HL-60/S4 treated with retinoic acid at 250 ng/mL for 4 days and 3 days (cell line): ENCODE measurements around the gene LYRM7.
"Not testable (repeated sequence)": the region's sequence is repeated elsewhere in the genome, so short reads cannot be mapped to it uniquely, and the experiment has no call there.

Source experiments
- in situ Hi-C: fragments of 300-500 bp; cut with MboI; formaldehyde crosslinking; loops from 2 replicates; pipeline ENCODE4 v1.7.0; 2022; ENCODE audit warnings: low sequenced_read_pairs

LYRM7 gene

DNA sequence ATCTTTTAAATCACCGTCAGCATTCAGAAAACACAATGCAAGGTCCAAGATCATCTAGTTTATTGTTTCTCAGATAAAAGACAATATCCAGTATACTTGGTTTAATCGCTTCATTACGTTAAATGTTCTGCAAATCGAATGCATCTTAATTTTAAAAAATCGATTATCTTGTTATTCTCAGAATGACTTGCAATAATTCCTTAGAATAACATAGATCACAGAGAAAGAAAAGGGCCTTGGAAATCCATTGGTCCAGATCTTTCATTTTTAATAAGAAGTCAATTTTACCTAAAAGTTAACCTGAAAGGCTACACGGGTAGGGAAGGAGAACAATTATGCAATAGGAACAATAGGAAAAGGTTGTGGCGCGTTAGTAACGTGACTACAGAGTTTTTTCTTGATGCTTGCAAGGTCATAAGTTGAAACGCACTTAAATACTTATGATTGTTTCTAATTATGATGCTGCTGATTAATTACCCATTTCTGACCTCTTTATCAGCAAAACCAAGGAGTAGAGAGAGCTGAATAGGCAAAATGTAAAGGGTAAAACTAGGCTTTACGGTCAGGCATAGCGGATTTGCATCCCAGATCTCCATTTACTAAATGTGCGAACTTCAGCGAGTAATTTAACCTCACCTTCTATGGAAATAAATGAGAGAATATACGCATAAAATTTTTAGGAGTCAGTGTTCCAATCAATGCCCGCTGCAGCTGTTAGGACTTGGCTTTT is 769 bp upstream of the LYRM7 start:
- in situ Hi-C loops: loop anchor here (25.0 kb wide), 1 partner anchor 217 kb away; no protein-coding TSS in a partner anchor

DNA sequence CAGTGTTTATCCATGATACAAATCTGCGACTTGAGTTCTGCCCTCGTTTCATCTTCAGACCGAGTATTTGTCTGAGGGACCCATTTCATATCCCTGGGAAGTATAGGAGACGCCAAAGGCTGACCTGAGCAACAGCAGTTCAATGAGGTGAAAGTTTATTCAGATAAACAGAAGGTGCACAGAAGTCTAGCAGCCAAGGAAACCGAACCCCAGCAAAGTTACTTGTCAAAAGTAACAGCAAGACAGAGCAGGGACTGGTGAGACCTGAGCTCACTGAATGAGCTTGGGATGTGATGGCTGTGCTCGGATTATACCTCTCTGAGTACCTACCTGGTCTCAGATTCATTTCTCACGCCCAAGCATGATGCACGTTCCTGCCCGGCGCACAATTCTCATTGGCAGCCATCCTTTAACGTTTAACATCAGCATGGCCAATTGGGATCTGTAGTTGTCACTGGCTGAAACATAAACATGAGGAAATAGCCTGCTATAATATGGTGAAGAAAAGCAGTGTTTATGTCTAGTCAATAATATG is 599 bp downstream of the LYRM7 start:
- in situ Hi-C loops: loop anchor here (25.0 kb wide), 1 partner anchor 216 kb away; no protein-coding TSS in a partner anchor

DNA sequence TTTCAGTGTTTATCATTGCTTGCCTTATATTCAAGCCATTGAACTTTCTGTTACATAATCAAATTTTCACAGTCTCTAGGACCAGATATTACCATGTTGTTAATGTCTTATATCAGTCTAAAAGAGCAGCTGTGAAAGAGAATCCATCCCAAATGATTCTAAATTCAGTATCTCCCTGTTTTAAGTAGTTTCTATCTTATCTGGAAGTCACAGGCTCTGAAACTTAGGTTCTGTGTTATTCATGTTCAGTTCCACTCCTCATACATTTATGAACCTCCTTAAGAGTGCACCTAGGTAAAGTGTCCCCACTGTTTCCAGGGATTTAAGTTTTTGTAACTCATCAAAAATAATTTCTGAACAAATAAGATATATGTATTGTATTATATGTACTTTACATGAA is 9.7 kb downstream of the LYRM7 start:
- in situ Hi-C loops: no loop called here

DNA sequence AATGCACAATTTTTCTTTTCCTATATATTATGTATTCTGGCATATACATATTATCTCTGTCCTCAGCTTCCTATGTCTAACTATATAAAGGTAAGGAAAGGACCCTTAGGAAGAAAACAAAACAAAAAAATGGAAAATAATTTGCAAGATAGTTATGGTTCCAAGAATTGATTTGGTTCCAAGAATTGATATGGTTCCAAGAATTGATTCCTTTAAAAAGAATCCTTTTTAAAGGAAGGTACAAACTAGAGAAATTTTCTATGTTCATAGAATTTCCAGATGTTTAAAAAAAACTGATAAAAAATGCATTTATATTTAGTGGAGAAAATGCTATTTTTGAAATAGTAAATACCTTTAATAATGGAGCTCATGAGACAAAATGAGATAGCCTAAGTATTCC is 12.1 kb downstream of the LYRM7 start:
- in situ Hi-C loops: no loop called here

DNA sequence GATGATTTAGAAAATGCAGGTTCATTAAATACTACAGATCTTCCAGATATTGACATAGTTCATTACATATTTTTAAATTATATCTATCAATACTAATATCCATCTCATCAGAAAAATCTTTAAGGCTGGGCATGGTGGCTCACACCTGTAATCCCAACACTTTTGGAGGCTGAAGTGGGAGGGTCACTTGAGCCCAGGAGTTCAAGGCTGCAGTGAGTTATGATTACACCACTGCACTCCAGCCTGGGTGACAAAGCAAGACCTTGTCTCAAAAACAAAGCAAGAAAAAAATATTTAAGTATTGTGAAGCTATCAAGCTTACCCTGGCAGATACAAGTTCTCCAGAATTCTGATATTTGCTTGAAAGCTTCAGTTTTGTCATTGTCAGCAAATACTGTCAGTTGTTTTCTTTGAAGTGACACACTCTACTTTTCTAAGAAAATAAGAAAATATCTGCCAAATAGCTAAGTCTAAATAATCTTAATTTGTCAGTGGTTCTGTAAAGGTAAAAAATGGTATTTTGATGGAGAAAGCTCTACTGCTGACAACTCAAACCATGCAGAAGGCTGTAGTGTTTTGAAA is 14.9 kb downstream of the LYRM7 start:
- in situ Hi-C loops: no loop called here

DNA sequence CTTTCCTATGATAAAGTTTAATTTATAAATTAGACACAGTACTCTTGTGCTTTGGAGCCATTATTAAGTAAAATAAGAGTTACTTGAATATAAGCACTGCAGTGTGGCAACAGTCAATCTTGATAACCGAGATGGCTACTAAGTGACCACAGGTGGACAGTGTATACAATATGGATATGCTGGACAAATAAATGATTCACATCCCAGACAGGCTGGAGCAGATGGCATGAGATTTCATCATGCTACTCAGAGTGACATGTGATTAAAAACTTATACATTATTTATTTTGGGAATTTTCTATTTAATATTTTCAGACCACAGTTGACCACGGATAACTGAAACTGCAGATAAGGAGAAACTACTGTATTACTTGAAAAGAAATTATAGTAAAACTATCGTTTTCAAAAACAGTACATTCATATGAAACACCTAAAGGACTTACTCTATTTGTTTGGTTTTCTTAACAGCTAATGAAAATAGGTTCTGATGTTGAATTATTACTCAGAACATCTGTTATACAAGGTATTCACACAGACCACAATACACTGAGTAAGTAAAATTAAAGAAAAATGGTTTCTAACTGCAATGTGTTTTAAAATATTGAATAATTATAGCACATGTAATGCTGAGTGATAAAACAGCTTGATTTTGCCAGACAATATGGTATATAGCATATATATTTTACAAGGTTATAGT is 16.0 kb downstream of the LYRM7 start:
- in situ Hi-C loops: no loop called here

DNA sequence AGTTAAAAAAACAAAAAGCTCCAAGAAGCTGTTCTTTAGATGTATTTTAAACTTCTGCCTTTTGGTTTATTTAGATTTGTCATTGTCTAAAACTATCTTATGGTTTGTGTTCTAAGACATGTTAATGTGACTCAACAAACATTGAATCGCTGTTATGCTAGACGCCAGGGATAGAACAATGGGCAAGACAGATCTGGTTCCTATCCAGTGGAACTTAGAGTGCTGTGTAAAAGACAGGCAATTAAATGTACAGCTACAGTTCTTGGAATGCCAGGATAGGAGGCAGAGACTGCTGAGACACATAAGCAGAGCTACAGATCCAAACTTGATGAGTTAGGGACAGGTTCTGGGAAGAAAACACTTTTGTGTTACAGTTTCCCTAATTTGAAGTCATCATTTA is 22.4 kb downstream of the LYRM7 start:
- in situ Hi-C loops: no loop called here

DNA sequence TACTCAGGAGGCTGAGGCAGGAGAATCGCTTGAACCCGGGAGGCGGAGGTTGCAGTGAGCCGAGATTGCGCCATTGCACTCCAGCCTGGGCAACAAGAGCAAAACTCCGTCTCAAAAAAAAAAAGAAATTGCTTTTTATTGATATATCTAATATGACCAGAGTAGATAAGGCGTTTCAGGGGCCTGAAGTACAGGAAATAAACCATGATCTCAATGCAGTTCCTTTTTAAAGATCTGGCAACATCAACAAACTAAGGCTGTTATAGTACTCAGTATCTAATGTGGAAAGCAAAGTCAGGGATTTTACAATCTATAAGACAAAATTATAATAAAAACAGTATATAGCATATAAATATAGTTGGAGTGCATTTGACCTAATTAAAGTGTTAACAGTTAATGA is 23.2 kb downstream of the LYRM7 start:
- in situ Hi-C loops: not testable (repeated sequence)

DNA sequence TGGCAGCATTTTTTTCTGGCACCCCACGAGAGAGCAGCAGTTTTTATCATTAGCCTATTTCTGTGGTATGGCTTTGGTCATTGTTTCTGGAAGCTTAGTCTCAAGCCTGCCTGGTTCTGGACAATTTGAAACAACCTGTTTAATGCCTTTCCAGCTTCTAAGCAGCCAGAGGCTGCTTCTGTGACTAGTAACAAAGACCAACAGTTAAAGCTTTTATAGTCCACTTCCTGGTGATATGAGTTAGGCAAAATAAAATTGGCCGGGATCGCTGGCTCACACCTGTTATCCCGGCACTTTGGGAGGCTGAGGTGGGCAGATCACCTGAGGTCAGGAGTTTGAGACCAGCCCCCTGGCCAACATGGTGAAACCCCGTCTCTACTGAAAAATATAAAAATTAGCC is 24.0 kb downstream of the LYRM7 start:
- in situ Hi-C loops: no loop called here

DNA sequence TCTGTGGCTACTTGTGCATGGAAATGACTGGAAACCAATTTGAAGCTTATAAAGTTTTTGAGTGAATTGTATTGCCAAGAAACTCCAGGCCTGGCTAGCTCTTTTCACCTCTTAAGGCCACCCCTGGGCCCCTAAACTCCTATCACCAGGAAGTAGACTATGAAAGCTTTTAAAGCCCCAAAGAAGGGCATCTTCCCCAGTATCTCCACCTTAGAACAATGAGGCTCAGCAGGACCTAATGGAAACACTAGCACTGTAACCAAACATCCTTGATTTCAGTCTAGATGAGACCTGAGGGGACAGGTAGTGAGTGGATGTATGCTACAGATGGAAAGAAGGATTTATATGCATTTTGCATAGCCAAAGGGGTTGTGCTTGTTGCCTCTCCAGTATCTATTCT is 25.0 kb downstream of the LYRM7 start:
- in situ Hi-C loops: no loop called here

DNA sequence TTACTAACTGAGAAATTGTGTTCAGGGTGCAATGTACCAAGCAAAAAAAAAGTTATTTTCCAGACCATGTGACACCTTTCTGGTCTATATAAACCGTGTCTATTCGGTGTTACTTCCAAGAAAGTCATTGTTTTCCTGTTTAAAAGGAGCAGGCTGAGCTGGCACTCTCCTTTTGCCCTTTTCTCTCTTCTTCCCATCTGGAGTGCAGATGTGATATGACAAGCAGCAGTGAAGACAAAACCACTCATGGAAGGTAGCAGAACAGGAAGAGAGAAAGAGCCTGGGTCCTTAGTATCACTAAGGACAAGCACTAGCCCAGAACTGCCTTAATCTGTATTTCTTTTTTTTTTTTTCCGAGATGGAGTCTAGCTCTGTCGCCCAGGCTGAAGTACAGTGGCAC is 25.6 kb downstream of the LYRM7 start:
- in situ Hi-C loops: no loop called here

DNA sequence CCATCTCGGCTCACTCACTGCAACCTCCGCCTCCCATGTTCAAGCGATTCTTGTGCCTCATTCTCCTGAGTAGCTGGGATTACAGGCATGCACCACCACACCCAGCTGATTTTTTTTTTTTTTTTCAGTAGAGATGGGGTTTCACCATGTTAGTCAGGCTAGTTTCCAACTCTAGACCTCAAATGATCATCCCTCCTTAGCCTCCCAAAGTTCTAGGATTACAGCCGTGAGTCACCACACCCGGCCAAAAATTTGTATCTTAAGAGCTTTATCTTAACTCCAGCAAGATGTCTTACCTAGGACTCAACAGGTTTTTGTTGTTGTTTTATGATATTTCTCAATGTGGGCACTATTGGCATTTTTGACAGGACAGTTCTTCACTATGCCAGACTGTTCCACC is 27.9 kb downstream of the LYRM7 start:
- in situ Hi-C loops: no loop called here

DNA sequence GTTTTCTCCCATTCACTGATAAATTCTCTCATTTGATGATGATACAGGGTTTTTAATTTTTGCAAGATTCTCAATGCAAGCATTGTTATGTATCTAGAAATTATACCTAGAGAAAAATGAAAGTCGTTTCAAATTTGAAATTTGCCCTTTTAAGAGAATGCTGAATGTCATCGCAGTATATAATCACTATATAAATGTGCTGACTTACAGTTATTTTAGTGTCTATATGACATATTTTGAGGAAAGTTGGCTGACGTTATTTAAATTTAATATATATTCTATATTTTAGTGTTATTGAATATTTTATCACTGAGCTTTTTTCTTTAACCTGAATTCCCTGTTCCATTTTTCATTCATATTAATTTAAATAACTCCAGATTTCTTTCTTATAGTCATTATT is 29.8 kb downstream of the LYRM7 start:
- in situ Hi-C loops: no loop called here

DNA sequence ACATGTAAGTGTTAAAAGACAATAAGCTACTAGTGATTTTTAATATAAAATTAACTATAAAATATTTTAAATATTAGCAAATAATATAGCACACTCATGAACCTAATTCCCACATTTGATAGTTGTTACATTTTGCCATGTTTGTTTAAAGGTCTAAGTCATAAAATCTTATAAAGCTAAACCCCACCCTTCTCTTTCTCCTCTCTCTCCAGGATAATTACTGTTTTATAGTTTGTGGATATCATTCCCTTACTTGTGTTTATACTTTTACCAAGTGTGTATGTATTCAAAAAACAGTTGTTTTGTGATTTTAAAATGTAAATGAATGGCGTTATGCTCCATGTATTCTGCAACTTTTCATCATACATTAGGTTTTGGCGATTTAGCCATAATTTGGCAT is 34.2 kb downstream of the LYRM7 start:
- in situ Hi-C loops: no loop called here

DNA sequence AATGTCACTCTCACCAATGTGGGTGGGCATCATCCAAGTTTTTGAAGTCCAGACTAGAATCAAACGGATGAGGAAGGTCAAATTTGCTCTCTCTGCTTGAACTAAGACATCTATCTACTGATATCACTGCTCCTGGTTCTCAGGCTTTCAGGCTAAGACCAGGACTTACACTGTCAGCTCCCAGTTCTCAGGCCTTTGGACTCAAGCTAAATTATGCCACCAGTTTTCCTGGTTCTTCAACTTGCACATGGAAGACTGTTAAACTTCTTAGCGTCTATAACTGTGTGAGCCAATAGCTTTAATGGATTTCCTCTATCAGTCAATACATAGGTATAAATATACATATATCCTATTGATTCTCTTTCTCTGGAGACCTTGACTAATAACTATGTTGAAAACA is 35.3 kb downstream of the LYRM7 start:
- in situ Hi-C loops: no loop called here

DNA sequence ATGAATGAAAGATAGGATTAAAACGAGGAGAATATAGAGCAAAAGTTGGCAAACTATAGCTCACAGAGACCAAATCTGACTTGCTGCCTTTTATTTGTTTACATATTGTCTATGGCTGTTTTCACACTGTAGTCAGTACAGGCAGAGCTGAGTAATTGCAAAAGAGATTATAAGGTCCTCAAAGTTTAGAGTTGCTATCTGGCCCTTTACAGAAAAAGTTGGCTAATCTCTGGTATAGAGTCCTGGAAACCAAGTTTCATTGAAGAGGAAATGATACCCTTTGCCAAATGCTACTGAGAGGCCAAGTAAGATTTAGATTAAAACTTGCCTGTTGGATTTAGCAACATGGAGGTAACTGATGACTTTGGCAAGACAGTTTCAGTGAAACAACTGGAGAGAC is 36.0 kb downstream of the LYRM7 start:
- in situ Hi-C loops: no loop called here

DNA sequence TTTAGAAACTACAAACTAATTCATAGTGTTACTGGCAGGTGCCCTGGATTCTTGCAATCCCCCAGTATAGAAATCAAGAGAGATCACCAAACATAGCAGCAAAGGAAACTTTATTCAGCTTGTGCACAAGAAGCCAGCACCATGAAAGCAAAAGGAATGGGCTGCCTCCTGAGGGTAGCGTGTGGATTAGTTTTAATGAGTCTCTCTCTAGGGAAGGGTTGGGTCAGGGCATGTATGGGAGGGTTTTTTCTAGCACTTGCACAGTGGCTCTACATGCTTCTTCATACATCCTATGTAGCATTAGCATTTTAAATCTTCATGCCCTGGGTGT is 38.4 kb downstream of the LYRM7 start:
- in situ Hi-C loops: no loop called here

DNA sequence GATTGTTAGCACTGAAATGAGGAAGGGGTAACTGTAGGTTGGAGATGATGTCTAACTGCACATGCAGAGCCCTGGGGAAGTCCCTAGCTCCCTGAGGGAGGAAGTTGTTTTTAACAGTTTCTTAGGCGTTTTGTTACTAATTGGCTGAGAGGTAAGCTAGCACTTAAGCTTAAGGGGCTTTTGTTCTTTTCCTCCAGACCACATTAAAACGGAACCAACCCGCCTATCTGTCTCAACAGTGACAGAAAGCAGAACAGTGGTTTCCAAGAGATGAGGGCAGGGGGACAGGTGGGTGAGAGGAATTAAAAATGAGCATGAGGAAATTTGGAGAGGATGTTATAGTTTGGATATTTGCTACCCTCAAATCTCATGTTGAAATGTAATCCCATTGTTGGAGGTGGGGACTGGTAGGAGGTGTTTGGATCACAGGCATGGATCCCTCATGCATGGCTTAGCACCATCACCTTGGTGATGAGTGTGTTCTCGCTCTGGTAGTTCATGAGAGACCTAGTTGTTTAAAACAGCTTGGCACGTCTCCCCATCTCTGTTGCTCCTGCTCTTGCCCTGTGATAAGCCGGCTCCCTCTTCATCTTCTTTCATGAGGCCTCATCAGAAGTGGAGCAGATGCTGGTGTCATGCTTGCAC is 38.9 kb downstream of the LYRM7 start:
- in situ Hi-C loops: no loop called here

DNA sequence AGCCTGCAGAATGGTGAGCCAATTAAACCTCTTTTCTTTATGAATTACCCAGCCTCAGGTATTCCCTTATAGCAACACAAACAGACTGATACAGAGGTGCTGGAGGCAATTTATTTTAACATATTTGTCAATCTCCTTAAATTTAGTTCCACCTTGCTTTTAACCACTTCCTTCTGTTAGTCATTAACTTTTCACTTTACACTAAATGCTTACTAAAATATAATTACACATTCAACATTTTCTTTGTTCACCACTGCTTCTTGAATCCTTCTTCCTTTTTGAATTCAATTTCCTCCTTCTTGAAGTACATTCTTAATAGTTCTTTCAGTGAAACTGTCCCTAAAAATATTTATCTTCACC is 39.4 kb downstream of the LYRM7 start:
- in situ Hi-C loops: no loop called here

DNA sequence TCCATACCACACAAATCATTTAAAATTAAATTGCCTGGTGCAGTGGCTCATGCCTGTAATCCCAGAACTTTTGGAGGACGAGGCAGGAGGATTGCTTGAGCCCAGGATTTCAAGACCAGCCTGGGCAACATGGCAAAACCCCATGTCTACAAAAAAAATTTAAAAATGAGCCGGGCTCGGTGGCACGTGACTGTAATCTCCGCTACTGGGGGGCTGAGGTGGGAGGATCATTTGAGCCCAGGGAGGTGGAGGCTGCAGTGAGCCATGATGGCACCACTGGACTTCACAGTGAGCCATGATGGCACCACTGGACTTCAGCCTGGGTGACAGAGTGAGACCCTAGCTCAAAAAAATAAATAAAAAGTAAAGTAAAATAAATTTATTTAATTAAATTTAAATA is 40.9 kb downstream of the LYRM7 start:
- in situ Hi-C loops: no loop called here

DNA sequence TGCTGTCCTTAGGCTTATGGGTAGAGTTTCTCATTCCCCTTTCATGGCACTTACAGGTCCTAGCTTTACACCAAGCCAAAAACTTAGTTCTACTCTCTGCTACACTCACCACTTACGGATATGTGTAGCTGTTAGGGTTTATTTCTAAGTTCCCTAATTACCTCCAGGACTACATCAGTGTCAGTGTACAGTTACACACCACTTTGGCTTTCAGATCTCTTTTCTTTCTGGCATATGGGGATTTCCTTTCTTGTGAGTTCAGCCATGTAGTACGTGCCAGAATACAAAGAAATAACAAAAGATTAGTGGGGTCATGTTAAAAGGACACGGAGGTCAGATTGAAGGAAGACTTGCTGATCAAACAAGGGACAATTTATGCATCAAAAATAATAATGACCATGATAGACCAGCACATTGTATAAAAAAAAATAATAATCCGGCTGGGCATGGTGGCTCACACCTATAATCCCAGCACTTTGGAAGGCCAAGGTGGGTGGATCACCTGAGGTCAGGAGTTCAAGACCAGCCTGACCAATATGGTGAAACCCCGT is 41.8 kb downstream of the LYRM7 start:
- in situ Hi-C loops: no loop called here
